Measurements from ENCODE around the gene P3H3.

GRCh38 chr12:6855322-6855721 lies 27.1 kb downstream of the P3H3 start:
- TF ChIP-seq CTCF (conservative IDR thresholded peaks at IDR 0.05; ENCODE audit: low read length) (no peak), EZH2phosphoT487 (IDR thresholded peaks at IDR 0.05; ENCODE audit: borderline replicate concordance) (no peak)
